ENCODE results near the gene SOST.

The SOST gene

GRCh38 chr17:43774304-43775250 is 16.0 kb upstream of the SOST start:
- DNase-seq: no peak

DNA sequence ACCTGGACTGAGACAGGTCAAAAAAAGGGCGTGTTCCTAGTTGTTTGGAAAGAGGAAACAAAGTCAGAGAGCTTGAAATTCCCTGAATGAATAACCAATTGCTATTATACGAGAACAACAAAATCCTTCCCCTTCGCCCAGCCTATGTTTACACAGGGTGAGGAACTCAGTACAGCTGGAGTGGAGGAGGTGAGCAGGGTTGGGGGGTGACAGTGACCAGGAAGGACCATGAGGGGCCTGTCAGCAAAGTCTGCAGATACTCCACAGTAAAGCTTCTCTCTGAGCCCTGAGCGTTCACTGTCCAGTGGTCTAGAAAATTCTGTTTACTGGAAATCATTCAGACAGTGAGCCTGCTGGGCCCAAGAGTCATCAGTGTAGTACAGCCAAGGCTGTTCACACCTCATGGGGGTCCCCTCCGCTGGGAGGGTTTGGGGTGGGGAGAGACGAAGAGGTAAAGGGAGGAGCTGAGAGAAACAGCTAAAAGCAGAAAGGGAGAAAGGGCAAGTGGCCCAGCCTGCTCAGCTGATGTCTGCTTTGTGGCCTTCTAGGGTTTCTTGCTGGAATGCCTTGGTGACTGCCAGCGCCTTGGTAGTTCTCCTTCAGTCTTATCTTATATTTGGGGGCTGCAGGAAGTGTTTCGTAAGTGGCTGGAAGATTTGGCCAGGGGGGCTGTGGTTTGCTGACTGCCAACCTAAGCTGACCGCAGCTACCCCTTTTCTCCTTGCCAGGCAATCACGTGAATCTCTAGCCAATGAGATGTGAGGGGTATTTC is 14.5 kb upstream of the SOST start:
- no peak for DNase-seq

DNA sequence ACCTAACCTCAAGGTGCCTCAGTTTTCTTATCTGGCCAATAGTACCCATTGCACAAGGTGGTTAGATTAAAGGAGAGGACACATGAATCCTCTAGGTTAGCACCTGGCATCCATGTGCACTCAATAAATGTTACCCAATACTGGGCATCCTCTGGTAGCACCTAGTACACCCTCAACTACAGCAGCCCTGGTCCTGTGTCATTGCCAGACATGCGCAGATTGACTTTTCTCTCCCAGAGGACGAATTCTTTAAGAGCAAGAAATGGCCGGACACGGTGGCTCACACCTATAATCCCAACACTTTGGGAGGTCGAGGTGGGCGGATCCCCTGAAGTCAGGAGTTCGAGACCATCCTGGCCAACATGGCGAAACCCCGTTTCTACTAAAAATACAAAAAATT is 12.9 kb upstream of the SOST start:
- no peak for DNase-seq

- no peak for DNase-seq
Measured at GRCh38 chr17:43770957-43771356, 12.4 kb upstream of the SOST start.

DNA sequence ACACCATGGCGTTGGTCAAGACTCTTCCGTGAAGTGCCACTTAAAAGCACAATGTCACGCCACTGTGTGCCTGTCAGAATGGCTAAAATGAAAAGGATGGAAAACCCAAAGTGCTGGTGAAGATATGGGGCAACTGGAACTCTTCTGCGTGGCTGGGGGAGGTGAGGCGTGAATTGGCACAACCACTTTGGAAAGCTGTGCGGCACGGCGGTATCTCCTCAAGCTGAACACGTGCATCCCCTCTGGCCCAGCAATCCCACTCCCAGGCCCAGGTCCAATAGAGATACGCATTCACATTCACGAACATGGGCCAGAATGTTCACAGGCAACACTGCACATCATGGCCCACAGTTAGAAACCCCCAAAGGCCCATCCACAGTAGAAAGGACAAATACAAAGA is 11.3 kb upstream of the SOST start:
- DNase-seq: no peak

DNA sequence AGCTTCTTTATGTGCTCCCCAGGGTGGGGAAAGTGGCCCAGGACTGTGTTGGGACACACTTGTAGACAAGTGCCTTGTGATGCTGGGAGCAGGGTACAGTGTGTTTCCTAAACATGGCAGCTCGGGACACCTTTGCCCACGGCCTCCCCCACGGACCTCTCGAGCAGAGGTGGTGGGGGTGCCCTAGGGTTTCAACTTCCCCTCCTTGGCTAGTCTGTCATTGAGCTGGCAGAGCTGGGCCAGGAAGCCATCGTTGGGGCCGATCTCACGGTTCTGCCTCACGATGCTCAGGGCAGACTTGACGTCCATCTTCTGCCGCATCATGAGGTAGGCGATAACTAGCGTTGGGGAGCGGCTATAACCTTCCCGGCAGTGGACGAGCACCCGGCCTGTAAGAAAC is 10.8 kb upstream of the SOST start:
- DNase-seq: no peak

DNA sequence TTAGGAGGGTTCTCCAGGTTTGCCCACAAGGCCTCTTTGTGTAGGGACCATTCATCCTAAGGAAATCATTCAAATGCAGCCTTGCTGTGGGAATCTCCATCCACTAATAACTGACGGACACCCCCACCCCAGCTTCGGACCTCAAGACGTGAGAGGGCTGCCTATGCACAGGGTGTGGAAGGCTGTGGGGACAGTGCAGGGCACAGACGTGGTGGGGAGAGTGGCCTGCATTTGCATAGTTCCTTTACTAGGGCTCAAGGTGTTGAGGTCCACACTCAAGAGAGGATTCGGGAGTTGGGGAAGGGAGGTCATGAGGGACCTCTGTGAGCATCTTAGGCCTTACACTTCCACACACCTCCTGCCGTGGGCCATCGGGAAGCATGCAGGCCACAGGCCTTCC is 10.4 kb upstream of the SOST start:
- no peak for DNase-seq

GRCh38 chr17:43768382-43768781 is 9.8 kb upstream of the SOST start:
- no peak for DNase-seq

GRCh38 chr17:43767713-43768059 is 9.1 kb upstream of the SOST start:
- no peak for DNase-seq

- DNase-seq: no peak
Measured at GRCh38 chr17:43767053-43767712, 8.6 kb upstream of the SOST start.

DNA sequence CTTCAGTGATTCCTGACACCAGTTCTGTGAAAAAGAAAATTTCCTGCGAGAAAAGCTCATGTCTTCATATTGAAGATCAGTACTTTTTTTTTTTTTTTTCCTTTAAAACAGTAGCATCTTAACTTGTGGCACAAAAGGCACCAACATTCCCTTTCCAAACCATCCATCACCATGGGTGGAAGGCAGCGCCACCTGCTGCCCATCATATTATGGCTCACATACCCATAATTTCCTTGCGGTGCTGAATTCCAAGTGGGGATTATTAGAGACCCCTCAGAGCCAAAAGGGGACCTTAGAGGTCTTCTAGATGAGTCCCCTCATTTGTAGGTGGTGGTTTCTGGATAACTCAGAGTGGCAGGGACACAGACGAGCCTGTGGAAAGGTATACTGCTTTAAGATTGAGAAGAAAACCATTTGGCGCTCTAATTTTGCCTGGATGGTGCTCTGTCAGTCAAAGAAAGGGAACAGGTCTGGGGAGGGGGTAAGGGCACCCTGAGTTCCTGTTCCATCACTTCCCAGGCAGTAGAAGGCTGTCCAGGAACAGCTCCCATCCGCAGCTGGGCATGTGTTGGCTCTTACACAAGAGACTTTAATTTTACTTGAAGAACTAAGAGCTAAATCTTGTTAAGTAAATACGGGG is 7.9 kb upstream of the SOST start:
- DNase-seq: peak; percentile 23 to 62

DNA sequence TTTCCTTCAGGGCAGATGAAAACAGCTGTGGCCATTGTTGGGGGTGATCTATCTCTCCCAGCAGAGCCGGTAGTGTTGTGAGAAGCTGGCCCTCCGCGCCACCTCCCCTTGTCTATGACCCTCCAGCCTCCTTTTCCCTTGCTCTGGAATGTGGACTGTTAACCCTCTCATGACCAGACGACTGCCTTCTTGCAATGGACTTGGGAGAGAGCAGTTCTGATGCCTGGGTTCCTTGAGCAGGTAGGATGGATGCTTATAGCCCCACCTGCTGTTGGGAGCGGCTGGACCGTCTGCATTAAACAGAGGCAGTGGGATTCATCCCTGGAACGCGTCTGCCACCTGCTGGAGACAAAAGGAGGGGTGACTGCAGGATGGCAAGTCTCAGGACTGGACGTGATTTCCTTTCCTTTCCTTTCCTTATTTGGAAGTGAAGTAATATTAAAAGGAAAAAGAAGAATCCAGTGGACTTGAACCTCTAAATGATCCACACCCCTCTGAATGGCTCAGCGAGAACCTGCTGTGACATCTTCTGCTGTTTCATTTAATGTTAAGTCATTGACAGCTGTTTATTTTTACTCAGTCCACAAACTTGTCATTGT is 1.8 kb upstream of the SOST start:
- peak; percentile 88 to 93 for DNase-seq

DNA sequence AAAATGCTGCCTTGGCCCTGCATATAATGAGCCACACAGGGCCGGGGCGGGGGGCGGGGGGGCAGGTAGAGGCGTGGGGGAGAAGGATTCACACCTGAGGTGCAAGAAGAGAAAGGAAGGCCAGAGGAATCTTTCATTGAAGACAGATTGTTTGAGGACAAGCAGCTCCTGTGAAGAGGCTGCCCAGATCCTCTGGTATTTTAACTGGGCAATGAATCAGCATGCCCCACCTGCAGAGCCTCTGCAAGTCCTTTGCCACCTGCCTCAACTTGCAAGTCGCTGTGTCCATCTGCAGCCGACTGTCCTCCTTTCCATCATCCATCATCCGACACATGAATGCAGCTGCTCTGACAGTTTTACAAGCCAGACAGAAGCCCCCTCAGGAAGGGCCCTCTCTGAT is 1.2 kb upstream of the SOST start:
- DNase-seq: no peak

GRCh38 chr17:43758086-43758485 is 505 bp downstream of the SOST start:
- DNase-seq: no peak

- DNase-seq: no peak
Measured at GRCh38 chr17:43757171-43757660, 1.4 kb downstream of the SOST start.

DNA sequence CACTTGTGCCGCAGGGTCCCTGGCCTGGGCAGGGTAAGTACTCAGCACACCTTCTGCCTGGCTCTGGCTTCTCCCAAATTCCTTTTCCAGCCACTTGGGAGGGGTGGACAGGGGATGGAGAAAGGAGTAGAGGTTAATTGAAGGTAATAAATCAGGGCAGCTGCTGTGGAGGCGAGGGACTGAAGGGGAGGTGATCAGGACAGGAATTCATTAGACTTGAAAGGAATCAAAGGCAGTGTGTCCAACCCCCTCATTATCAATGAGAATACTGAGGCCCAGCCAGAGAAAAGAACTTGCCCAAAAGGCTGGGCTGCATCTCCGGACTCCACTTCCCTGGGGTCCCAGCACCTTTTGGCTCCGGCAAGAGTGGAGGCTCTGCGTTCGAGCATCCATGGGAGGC is 2.4 kb downstream of the SOST start:
- no peak for DNase-seq

GRCh38 chr17:43755389-43755875 is 3.2 kb downstream of the SOST start:
- peak in 1 of 2 experiments; percentile 42 for DNase-seq

DNA sequence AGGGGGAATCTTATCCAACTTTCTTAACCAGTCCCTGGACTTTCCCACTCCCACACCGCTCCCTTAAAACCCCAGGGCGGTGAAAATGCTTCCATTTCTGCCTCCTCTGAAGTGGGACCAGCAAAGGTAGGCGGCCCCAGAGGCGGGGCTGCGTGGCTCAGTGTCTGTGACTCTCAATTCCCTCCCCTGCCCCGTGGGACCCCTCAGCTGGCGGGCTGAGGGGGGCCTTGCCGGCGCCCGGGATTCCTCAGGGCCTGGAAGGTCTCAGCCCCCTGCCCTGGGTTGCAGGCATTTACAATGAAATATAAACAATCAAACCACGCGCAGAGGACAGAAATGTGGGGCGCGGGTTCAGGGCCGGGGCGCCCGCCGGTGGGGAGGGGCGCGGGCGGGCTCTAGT is 3.6 kb downstream of the SOST start:
- no peak for DNase-seq

DNA sequence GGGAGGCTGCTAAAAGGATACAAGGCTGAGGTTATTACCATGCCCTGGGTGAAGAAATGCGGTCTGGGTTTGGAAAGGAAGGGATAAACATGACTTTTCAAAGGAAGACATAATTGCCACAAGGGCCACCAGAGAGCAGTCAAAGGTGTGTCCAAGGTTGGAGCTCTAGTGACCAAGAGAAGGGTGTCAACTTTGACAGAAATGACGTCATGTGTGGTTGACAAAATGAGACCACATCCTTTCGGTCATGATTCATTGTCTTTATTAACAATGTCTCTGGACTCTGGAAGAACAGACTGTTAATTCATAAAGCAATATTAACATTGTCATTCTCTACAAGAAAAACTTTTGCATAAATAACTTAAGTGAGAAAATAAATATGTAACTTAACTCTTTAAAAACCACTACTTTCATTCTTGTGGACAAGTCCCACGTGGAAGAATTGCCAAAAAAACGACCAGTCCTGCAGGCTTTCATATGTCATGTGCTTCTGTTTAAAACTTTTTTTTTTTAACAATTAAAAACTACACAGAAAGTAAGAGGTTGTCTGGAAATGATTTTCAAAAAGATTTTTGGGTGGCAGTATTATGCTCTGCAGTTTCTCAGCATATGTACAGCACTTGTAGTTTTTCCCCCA is 5.0 kb downstream of the SOST start:
- no peak for DNase-seq

GRCh38 chr17:43750153-43750552 is 8.4 kb downstream of the SOST start:
- no peak for DNase-seq

DNA sequence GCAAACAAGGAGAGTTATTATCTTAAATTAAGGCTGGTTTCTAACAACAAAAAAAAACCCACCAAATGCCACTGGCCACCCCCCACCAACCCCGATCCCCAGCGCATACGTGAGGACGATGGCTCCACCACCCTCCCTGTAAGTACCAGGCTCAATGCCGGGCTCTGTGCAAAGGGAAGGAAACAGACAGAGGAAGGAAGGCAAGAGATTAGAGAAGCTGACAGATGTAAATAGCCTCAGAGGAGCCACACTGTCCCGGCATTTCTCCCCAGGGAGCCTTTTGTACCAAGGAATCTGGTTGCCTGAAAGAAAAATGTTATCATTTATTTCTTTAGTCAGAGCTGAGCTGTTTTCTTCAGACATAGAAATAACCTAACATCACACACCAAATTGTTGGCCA is 13.1 kb downstream of the SOST start:
- DNase-seq: no peak

DNA sequence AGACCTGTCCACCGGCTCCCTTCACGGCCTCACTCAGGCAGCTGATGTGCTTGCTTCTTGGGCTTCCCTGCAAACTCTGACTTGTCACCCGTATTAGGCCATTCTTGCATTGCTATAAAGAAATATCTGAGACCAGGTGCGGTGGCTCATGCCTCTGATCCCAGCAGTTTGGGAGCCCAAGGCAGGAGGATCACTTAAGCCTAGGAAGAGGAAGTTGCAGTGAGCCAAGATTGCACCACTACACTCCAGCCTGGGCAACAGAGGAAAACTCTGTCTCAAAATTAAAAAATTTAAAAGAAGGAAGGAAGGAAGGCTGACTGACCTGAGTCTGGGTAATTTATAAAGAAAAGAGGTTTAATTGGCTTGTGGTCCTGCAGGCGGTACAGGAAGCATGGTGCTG is 17.0 kb downstream of the SOST start:
- DNase-seq: no peak
